ENCODE data around the gene MORN5.

DNA sequence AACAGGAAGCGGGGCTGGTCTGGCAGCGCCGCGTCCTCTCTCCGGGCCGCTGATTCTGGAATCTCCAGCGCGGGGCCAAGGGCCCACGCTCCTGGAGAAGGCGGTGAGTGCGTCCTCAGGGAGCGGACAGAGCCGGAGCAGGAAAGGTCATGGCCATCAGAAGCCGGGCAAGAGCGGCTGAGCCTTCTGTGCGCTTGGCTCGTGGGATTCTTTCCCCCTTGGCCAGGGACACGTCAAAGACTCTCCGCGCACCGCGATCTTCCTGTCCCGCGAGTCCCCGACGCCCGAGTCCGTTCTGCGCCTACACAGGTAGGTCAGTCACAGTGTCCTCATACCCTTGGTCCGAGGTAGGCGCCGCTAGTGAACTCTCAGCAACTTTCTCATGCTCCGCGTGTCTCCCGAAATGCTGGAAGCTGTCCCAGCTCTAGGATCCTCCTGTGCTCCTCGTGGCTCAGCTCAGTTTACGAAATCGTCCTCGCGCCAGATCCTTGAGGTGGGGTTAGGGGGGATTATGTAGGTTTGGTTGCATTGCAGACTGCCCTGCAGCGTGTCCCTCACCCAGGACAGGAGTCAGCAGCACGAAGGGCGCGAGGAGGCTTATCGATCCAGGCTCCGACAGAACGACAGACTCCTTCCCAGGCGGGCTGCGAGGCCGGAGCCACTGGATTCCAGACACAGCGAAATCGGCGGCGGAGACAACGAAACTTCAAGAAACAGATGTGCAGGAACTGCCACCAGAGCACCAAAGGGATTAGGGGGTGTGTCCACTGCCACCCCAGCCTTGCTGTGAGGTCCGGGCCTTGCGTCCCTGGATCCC, 60.4 kb downstream of the MORN5 start:
- TF ChIP-seq, protein P1, sequence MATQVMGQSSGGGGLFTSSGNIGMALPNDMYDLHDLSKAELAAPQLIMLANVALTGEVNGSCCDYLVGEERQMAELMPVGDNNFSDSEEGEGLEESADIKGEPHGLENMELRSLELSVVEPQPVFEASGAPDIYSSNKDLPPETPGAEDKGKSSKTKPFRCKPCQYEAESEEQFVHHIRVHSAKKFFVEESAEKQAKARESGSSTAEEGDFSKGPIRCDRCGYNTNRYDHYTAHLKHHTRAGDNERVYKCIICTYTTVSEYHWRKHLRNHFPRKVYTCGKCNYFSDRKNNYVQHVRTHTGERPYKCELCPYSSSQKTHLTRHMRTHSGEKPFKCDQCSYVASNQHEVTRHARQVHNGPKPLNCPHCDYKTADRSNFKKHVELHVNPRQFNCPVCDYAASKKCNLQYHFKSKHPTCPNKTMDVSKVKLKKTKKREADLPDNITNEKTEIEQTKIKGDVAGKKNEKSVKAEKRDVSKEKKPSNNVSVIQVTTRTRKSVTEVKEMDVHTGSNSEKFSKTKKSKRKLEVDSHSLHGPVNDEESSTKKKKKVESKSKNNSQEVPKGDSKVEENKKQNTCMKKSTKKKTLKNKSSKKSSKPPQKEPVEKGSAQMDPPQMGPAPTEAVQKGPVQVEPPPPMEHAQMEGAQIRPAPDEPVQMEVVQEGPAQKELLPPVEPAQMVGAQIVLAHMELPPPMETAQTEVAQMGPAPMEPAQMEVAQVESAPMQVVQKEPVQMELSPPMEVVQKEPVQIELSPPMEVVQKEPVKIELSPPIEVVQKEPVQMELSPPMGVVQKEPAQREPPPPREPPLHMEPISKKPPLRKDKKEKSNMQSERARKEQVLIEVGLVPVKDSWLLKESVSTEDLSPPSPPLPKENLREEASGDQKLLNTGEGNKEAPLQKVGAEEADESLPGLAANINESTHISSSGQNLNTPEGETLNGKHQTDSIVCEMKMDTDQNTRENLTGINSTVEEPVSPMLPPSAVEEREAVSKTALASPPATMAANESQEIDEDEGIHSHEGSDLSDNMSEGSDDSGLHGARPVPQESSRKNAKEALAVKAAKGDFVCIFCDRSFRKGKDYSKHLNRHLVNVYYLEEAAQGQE (IDR thresholded peaks at IDR 0.05), result no peak
- TF ChIP-seq, protein P2, sequence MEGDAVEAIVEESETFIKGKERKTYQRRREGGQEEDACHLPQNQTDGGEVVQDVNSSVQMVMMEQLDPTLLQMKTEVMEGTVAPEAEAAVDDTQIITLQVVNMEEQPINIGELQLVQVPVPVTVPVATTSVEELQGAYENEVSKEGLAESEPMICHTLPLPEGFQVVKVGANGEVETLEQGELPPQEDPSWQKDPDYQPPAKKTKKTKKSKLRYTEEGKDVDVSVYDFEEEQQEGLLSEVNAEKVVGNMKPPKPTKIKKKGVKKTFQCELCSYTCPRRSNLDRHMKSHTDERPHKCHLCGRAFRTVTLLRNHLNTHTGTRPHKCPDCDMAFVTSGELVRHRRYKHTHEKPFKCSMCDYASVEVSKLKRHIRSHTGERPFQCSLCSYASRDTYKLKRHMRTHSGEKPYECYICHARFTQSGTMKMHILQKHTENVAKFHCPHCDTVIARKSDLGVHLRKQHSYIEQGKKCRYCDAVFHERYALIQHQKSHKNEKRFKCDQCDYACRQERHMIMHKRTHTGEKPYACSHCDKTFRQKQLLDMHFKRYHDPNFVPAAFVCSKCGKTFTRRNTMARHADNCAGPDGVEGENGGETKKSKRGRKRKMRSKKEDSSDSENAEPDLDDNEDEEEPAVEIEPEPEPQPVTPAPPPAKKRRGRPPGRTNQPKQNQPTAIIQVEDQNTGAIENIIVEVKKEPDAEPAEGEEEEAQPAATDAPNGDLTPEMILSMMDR (IDR thresholded peaks at IDR 0.05), result no peak
- TF ChIP-seq NR3C1 (IDR thresholded peaks at IDR 0.05), result no peak
